HepG2 (cell line): Measurements from ENCODE around the gene TTC39C. TPM values are rescaled to one million over a fixed set of nuclear protein-coding genes. Genes with fewer than 3 reads are reported as not detected.
A peak's percentile ranks its signal among the peaks of the same experiment; 100 is the strongest.

Experiments
- ATAC-seq: fragments of 200-7000 bp; cut with Tn5 transposase; 3 replicates; pipeline ENCODE4 v1.9.1; 2020; ENCODE audit warnings: mild to moderate bottlenecking, moderate library complexity
- BruUV-seq: library from RNA; stranded (reverse); fragments of 400-500 nt; replicated peaks from 2 replicates; lab custom pipeline; 2021; lab: Mats Ljungman, UMichigan
- CTCF ChIA-PET: fragments of 300-600 bp; formaldehyde crosslinking; extraction: SDS; loops from one replicate; lab custom pipeline; 2021; ENCODE audit warnings: low total read pairs, inconsistent platforms, low intra/inter-chr PET ratio; lab: Yijun Ruan, JAX
- POLR2A ChIA-PET: fragments of 350-600 bp; sonication (Branson Sonifier 250); formaldehyde crosslinking; loops from one replicate; lab custom pipeline; 2020; ENCODE audit warnings: antibody characterized with exemption, inconsistent platforms; lab: Yijun Ruan, JAX
- DNase-seq: peaks from one replicate; pipeline ENCODE4 v3.0.0-alpha.2; 2015; ENCODE audit warnings: low spot score
- FAIRE-seq: peaks from 3 replicates; lab custom pipeline; 2011; peaks lifted over from hg19 to GRCh38; lab: Jason Lieb, UNC
- H2AFZ ChIP-seq: one replicate; pipeline ENCODE4 v1.6.1; 2011; ENCODE audit warnings: low read length, inconsistent platforms
- H3K27ac ChIP-seq: fragments of 300-600 bp; 3 replicates; pipeline ENCODE4 v1.8.0; 2011; ENCODE audit warnings: mixed run types, mild to moderate bottlenecking, mixed read lengths, low read length, inconsistent platforms; ENCODE audit not compliant: insufficient read depth; ENCODE audit errors: extremely low read length
- H3K27me3 ChIP-seq, 2 experiments: fragments of 200-600 bp in 1 of 2; 2 replicates in 1 of 2; 3 replicates in 1 of 2; pipeline versions ENCODE4 v1.6.0 to v1.8.0; 2011; ENCODE audit warnings: low read length in 2 of 2, mild to moderate bottlenecking in 2 of 2, moderate library complexity in 2 of 2, inconsistent platforms in 1 of 2; ENCODE audit not compliant: insufficient read depth in 2 of 2, control insufficient read depth in 1 of 2
- H3K36me3 ChIP-seq, 2 experiments: fragments of 200-600 bp in 1 of 2; replicated peaks in 1 of 2; 2 replicates in 1 of 2; 3 replicates in 1 of 2; pipeline versions ENCODE4 v1.5.1 to v1.8.0; 2011; ENCODE audit warnings: low read length in 2 of 2, inconsistent platforms in 1 of 2; ENCODE audit not compliant: insufficient read depth in 2 of 2, control insufficient read depth in 1 of 2
- H3K4me1 ChIP-seq: 2 replicates; pipeline ENCODE4 v1.5.1; 2012; ENCODE audit warnings: low read length, inconsistent platforms; ENCODE audit not compliant: insufficient read depth
- H3K4me2 ChIP-seq: 2 replicates; pipeline ENCODE4 v1.6.0; 2011; ENCODE audit warnings: low read depth, low read length, inconsistent platforms
- H3K4me3 ChIP-seq, 3 experiments: fragments of 200-600 bp in 1 of 3; sonication (generic), shearing (Covaris generic) in 1 of 3; replicated peaks in 1 of 3; 2 replicates each; pipeline ENCODE4 v1.5.1; 2011 to 2016; ENCODE audit warnings: low read length in 3 of 3, inconsistent platforms in 2 of 3, low read depth in 2 of 3, mild to moderate bottlenecking in 2 of 3, control low read depth in 1 of 3, mixed read lengths in 1 of 3; ENCODE audit not compliant: insufficient read depth in 1 of 3
- H3K79me2 ChIP-seq: one replicate; pipeline ENCODE4 v1.6.1; 2011; ENCODE audit warnings: low read length, inconsistent platforms; ENCODE audit not compliant: insufficient read depth
- H3K9ac ChIP-seq: 2 replicates; pipeline ENCODE4 v1.6.0; 2011; ENCODE audit warnings: mild to moderate bottlenecking, low read depth, low read length, inconsistent platforms; ENCODE audit not compliant: insufficient read depth
- H3K9me3 ChIP-seq: 2 replicates; pipeline ENCODE4 v1.5.1; 2012; ENCODE audit warnings: mild to moderate bottlenecking, low read length
- H4K20me1 ChIP-seq: 2 replicates; pipeline ENCODE4 v1.6.0; 2011; ENCODE audit warnings: inconsistent platforms, mild to moderate bottlenecking, low read length, moderate library complexity; ENCODE audit not compliant: insufficient read depth
- CHD4 ChIP-seq: fragments of 200-600 bp; sonication (generic); IDR thresholded peaks from 2 replicates; pipeline ENCODE4 v1.7.0; 2017; ENCODE audit warnings: mild to moderate bottlenecking, low read length, borderline replicate concordance
- FOXO1 ChIP-seq: sonication (generic); formaldehyde crosslinking; IDR thresholded peaks from 2 replicates; pipeline ENCODE4 v1.4.0; 2020; ENCODE audit warnings: missing genetic modification reagents
- SSRP1 ChIP-seq: IDR thresholded peaks from 2 replicates; pipeline ENCODE4 v1.6.1; 2016; ENCODE audit warnings: control low read depth
- ZNF761 ChIP-seq: sonication (generic); formaldehyde crosslinking; conservative IDR thresholded peaks from 2 replicates; pipeline ENCODE4 v1.4.0; 2020; ENCODE audit warnings: mild to moderate bottlenecking, missing genetic modification reagents
- WGBS: methylation state at CpG from one replicate; pipeline ENCODE4 v1.1.6; 2017; ENCODE audit warnings: low lambda C conversion rate; 5-methylcytosine and 5-hydroxymethylcytosine counted together
- in situ Hi-C: cut with HindIII; loops from 2 replicates; pipeline ENCODE4 v1.10.0; 2017; ENCODE audit warnings: low pct_unique_long_range_greater_than_20kb; ENCODE audit not compliant: extremely low pct_ligation_motif_present
- intact Hi-C: fragments of 100-400 bp; cut with micrococcal nuclease; formaldehyde crosslinking; loops from one replicate; pipeline ENCODE4 v1.10.0; 2022; ENCODE audit not compliant: unreplicated experiment
- polyA plus RNA-seq, 8 experiments: library from polyadenylated mRNA; depleted of rRNA in 3 of 8; stranded (reverse) in 7 of 8; unstranded in 1 of 8; fragments of >200 nt; fragmentation: Illumina TruSeq in 4 of 8; extraction: Trizol in 4 of 8; gene quantifications; 2 replicates each; pipeline versions ENCODE4 v1.2.1 to v1.2.3, GENCODE V29; 2011 to 2016; ENCODE audit warnings: low read depth in 4 of 8, missing spikeins in 1 of 8, mixed read lengths in 1 of 8; ENCODE audit not compliant: insufficient read depth in 1 of 8
- total RNA-seq, 5 experiments: library from RNA; depleted of rRNA; stranded (reverse); fragments of >200 nt; fragmentation: Illumina TruSeq; extraction: Trizol; gene quantifications; 2 replicates each; pipeline ENCODE4 v1.2.3, GENCODE V29; 2016; ENCODE audit warnings: low read depth in 1 of 5
- TF ChIP-seq, protein P1 (sequence below): sonication (generic); formaldehyde crosslinking; conservative IDR thresholded peaks from 2 replicates; pipeline ENCODE4 v1.8.1; 2023; ENCODE audit warnings: missing genetic modification reagents

TTC39C gene
- total and polyA plus RNA-seq, 2 of the 13 experiments (the other 11 are each of a cell fraction or from before 2014, with no cell fraction given), result 19.1 to 25.9 TPM

GRCh38 chr18:24112464-24112863 is 97.9 kb downstream of the TTC39C start:
- POLR2A ChIA-PET, result interaction anchor here (0.8 to 2.0 kb wide), 6 partner anchors 36 to 229 kb away, joined by 4 to 7 read pairs (median 6); partner anchors contain the start of gene TTC39C
- peak overlapping the region; percentile 86 for H3K27ac ChIP-seq

More at GRCh38 chr18:24112464-24112863, 97.9 kb downstream of the TTC39C start:
- intact Hi-C loops (loop anchor here (2.0 kb wide), 1 partner anchor 62 kb away; no protein-coding TSS in a partner anchor), in situ Hi-C loops (loop anchor here (10.0 kb wide), 1 partner anchor 288 kb away; no protein-coding TSS in a partner anchor)
- ATAC-seq (peak; percentile 7; the same call in 2 of the 3 replicates), DNase-seq (no peak), FAIRE-seq (no peak)
- H3K36me3 ChIP-seq, result no peaks in the 10 kb centered on the region
- H3K4me1 ChIP-seq, result peaks cover 62% of the 10 kb centered on the region
- H3K9me3 ChIP-seq, result no peaks in the 10 kb centered on the region
- TF ChIP-seq SSRP1 (CRISPR knock-in tag), result no peak
- TF ChIP-seq, protein P1, sequence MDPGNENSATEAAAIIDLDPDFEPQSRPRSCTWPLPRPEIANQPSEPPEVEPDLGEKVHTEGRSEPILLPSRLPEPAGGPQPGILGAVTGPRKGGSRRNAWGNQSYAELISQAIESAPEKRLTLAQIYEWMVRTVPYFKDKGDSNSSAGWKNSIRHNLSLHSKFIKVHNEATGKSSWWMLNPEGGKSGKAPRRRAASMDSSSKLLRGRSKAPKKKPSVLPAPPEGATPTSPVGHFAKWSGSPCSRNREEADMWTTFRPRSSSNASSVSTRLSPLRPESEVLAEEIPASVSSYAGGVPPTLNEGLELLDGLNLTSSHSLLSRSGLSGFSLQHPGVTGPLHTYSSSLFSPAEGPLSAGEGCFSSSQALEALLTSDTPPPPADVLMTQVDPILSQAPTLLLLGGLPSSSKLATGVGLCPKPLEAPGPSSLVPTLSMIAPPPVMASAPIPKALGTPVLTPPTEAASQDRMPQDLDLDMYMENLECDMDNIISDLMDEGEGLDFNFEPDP, result no peak
- TF ChIP-seq CHD4, result 0 out of 2 replicates have a peak, but pooled peaks have one; percentile 37
- TF ChIP-seq ZNF761 (CRISPR knock-in tag), result 0 out of 2 replicates have a peak, but pooled peaks have one; percentile 19
- no peak for TF ChIP-seq FOXO1 (CRISPR knock-in tag)
- no peak overlapping the region for H2AFZ ChIP-seq
- CTCF ChIA-PET, result no interaction called here
- H4K20me1 ChIP-seq, result no peaks in the 10 kb centered on the region
- H3K9ac ChIP-seq, result peak overlapping the region; percentile 63
- 63% methylated on average over 4 of the region's 4 CpGs for WGBS
- BruUV-seq, result no TSS peak
- no peaks in the 10 kb centered on the region for H3K27me3 ChIP-seq
- H3K4me2 ChIP-seq, result peak overlapping the region; percentile 85
- H3K4me3 ChIP-seq, result peak overlapping the region in 2 of 3 experiments; percentile 41 to 66; a peak in 2 of 6 replicates
- no peaks in the 10 kb centered on the region for H3K79me2 ChIP-seq
